Right lobe of liver (tissue), 6 donors: ENCODE data around the gene LANCL2. TPM values are rescaled to one million over a fixed set of nuclear protein-coding genes. Genes with fewer than 3 reads are reported as not detected.
A peak's percentile ranks its signal among the peaks of the same experiment; 100 is the strongest.

Source experiments
- ATAC-seq, 4 donors: fragments of 200-7000 bp; cut with Tn5 transposase; one replicate each; pipeline ENCODE4 v1.9.1; 2020; ENCODE audit warnings: mild to moderate bottlenecking in 4 of 4, moderate library complexity in 4 of 4
- DNase-seq, 3 donors: peaks; one replicate each; pipeline ENCODE4 v3.0.0-alpha.2; 2020
- H3K27ac ChIP-seq, 3 donors: fragments of 200-600 bp; one replicate each; pipeline ENCODE4 v1.8.0; 2022
- H3K27me3 ChIP-seq, 2 donors: fragments of 200-600 bp; one replicate each; pipeline ENCODE4 v1.8.0; 2022
- H3K36me3 ChIP-seq, 4 donors: fragments of 200-600 bp; sonication (generic) in 1 of 4; one replicate each; pipeline versions ENCODE4 v1.5.1 to v1.8.0; 2017 to 2022; ENCODE audit warnings: control low read depth in 1 of 4
- H3K4me1 ChIP-seq, 4 donors: fragments of 200-600 bp; sonication (generic) in 1 of 4; one replicate each; pipeline versions ENCODE4 v1.5.1 to v1.8.0; 2017 to 2022; ENCODE audit warnings: control low read depth in 1 of 4
- H3K4me3 ChIP-seq, 3 donors: fragments of 200-600 bp; one replicate each; pipeline ENCODE4 v1.8.0; 2022
- H3K9me3 ChIP-seq, 4 donors: fragments of 200-600 bp; sonication (generic) in 1 of 4; one replicate each; pipeline versions ENCODE4 v1.5.1 to v1.8.0; 2017 to 2022; ENCODE audit warnings: control low read depth in 1 of 4
- POLR2A ChIP-seq: fragments of 450-650 bp; IDR thresholded peaks from one replicate; pipeline ENCODE4 v1.6.1; 2017; ENCODE audit warnings: antibody characterized with exemption, mild to moderate bottlenecking
- WGBS: methylation state at CpG from one replicate; pipeline ENCODE4 v1.1.6; 2018; ENCODE audit warnings: low coverage, low lambda C conversion rate; ENCODE audit not compliant: insufficient coverage; ENCODE audit errors: missing lambda C conversion rate; 5-methylcytosine and 5-hydroxymethylcytosine counted together
- intact Hi-C, 2 donors: fragments of 100-400 bp; cut with DNase I; formaldehyde crosslinking; loops; one replicate each; pipeline versions ENCODE4 v1.11.2 to v1.14.1; 2022
- total RNA-seq, 6 experiments: library from RNA; depleted of rRNA in 2 of 6; stranded (reverse); fragments of >200 nt in 2 of 6; fragmentation: NEBNext Ultra II Directional in 3 of 6; extraction: Animal tissue kit (Norgen Biotek cat#: 25700) in 3 of 6; gene quantifications; one replicate each; pipeline versions ENCODE4 v1.1.0 to v1.2.4, GENCODE V29; 2016 to 2023
- TF ChIP-seq, protein P1 (sequence below), 4 donors: fragments of 200-600 bp in 3 of 4; fragments of 450-650 bp in 1 of 4; IDR thresholded peaks; one replicate each; pipeline versions ENCODE4 v1.5.1 to v1.8.0; 2016 to 2022; ENCODE audit warnings: antibody characterized with exemption in 4 of 4, mild to moderate bottlenecking in 2 of 4
- donor health status: DM: no; HTN: yes; CAD: no.
- donor health status: DM: no; HTN: no; CAD: no.
- donor health status: DM: no; HTN: no; CAD: no.
- donor health status: DM: no; HTN: yes; CAD: no.
- donor health status: DM: no; HTN: yes; CAD: no.

LANCL2 gene
- total RNA-seq, 6 experiments from 2014 or later = 7.3 to 12.1 (median 8.3) TPM

DNA sequence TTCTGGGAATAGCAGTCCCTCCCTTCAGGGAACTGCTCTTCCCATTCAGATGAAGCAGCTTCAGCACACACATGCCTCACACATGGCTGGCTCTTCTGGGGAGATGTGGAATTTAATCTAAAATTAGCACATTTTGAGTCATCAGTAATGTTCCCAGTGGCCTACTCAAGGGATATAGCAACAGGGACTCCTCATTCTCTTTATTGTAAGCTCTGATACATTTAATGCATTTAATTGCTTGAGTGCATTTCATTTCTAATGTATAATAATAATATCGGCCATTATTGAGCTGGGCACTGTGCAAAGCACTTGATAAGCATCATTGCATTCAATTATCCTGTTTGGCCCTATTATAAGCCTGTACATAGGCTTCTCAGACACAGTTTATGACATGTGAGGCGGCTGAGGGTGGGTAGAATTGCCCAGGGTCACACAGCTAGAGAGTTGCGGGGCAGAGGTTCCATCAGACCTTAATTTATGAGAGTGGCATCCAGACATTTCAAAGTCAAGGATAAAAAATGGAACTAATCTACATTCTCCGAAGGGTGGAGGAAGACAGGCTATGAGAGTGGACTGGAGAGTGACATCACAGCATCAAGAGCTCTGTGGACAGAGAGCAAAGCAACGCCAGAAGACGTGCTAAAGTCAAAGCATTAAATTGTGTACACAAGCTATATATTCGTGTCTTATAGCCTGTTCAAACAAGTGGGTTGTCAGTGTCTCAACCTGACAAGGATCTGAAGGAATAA, 76.8 kb downstream of the LANCL2 start:
- TF ChIP-seq POLR2A = no peak
- TF ChIP-seq, protein P1, sequence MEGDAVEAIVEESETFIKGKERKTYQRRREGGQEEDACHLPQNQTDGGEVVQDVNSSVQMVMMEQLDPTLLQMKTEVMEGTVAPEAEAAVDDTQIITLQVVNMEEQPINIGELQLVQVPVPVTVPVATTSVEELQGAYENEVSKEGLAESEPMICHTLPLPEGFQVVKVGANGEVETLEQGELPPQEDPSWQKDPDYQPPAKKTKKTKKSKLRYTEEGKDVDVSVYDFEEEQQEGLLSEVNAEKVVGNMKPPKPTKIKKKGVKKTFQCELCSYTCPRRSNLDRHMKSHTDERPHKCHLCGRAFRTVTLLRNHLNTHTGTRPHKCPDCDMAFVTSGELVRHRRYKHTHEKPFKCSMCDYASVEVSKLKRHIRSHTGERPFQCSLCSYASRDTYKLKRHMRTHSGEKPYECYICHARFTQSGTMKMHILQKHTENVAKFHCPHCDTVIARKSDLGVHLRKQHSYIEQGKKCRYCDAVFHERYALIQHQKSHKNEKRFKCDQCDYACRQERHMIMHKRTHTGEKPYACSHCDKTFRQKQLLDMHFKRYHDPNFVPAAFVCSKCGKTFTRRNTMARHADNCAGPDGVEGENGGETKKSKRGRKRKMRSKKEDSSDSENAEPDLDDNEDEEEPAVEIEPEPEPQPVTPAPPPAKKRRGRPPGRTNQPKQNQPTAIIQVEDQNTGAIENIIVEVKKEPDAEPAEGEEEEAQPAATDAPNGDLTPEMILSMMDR (IDR thresholded peaks at IDR 0.05) = no peak
- intact Hi-C loops = no loop called here
- H3K27ac ChIP-seq = no peak overlapping the region
- H3K4me1 ChIP-seq = no peaks in the 10 kb centered on the region
- no peak overlapping the region for H3K4me3 ChIP-seq
- 84% methylated on average over 6 of the region's 7 CpGs for WGBS
- no peaks in the 10 kb centered on the region for H3K9me3 ChIP-seq
- H3K27me3 ChIP-seq = no peaks in the 10 kb centered on the region
- no peaks in the 10 kb centered on the region for H3K36me3 ChIP-seq
- ATAC-seq (no peak), DNase-seq (no peak)

DNA sequence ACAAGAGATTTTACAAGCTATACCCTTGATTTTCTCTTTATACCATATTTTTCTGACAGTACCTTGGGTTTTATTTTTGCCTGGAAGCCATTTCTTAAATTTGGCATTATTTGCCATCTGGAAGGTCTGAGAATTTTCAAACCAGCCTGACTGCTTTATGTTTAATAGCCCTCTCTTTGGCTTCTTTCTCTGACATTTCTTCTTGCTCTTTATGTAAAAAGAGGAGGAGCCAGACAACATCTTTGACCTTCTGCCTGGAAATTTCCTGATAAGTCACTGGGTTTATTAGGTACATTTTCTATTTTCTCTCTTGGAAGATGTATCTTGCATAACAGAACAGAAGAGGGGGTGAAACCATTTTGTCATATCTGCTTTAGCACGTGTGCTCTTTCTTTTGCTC, 79.6 kb downstream of the LANCL2 start:
- no peak for TF ChIP-seq POLR2A
- TF ChIP-seq, protein P1 (IDR thresholded peaks at IDR 0.05) = no peak
- Histone ChIP-seq H3K9me3 (no peaks in the 10 kb centered on the region), H3K27ac (no peak overlapping the region), H3K36me3 (no peaks in the 10 kb centered on the region), H3K4me3 (no peak overlapping the region), H3K27me3 (no peaks in the 10 kb centered on the region), H3K4me1 (no peaks in the 10 kb centered on the region)
- intact Hi-C loops = no loop called here
- no peak for DNase-seq
- 44% methylated on average over 1 of the region's 1 CpG for WGBS
- ATAC-seq = no peak

DNA sequence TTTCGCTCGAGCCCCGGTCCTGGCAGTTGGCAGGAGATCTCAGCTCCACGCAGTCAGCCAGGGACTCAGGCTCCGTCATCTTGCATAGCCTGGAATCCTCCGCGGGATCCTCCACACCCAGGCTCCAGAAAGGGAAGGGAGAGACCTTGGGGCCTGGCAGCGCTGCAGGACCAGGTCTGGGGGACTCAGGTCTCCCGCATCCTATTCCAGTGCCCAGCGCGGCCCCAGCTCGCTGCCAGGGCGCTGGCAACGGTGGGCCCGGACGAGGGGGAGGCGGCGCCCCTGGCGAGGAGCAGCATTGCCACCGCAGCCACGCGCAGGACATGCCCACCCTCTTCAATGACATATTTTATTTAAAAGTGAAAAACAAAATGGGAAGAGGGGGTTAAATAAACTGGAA, 83.4 kb downstream of the LANCL2 start:
- DNase-seq (no peak), ATAC-seq (no peak)
- no peaks in the 10 kb centered on the region for H3K27me3 ChIP-seq
- H3K27ac ChIP-seq = no peak overlapping the region
- intact Hi-C loops = no loop called here
- no peak for TF ChIP-seq POLR2A
- TF ChIP-seq, protein P1 (IDR thresholded peaks at IDR 0.05) = no peak
- 48% methylated on average over 6 of the region's 22 CpGs for WGBS
- no peaks in the 10 kb centered on the region for H3K9me3 ChIP-seq
- no peak overlapping the region for H3K4me3 ChIP-seq
- H3K36me3 ChIP-seq = no peaks in the 10 kb centered on the region
- no peaks in the 10 kb centered on the region for H3K4me1 ChIP-seq

DNA sequence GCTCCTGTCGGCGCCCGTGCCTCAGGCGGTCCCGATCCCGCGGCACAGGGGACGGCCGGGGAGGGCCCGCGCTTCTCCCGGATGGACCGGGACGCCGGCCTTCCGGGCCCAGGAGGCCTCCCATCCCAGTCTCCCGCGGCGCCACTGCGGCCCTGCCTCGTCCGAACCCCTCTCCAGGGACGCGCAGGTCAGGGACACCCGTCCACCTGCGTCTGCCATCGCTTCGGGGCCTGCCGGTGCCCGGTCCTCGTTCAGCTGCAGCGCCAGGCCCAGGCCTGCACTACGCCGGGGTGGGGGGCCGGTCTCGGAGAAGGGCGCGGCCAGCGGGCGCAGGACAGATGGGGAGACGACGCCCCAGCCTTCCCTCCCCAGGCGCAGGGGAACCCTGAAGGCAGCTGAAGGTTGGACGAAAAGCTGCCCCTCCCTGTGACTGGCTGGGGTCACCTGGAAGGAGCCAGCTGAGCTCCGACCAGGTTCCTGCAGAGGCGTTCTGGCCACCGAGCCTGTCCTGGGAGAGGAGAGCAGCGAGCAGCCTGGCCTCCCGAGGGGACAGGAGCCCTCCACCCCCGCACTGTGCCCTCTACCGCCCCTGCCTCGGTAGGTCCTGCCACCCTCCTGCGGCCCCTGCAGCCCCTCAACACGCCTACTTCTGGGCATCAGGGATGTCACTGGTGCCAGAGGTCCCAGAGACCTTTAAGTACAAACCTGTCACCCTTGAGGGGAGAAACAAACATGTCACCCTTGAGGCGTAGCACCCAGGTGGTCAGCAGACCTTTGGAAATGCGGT, 84.3 kb downstream of the LANCL2 start:
- no peak for TF ChIP-seq POLR2A
- TF ChIP-seq, protein P1 (IDR thresholded peaks at IDR 0.05) = no peak
- DNase-seq (no peak), ATAC-seq (peak in 1 of 4 donors; percentile 22)
- intact Hi-C loops = no loop called here
- Histone ChIP-seq H3K36me3 (no peaks in the 10 kb centered on the region), H3K4me1 (no peaks in the 10 kb centered on the region), H3K27ac (no peak overlapping the region), H3K9me3 (no peaks in the 10 kb centered on the region), H3K27me3 (no peaks in the 10 kb centered on the region), H3K4me3 (no peak overlapping the region)
- 100% methylated on average over 1 of the region's 56 CpGs for WGBS
